HEK293 (cell line): ENCODE results near the gene SLC28A1.
"Not testable (repeated sequence)": the region's sequence is repeated elsewhere in the genome, so short reads cannot be mapped to it uniquely, and the experiment has no call there.

Experiments
- HOXD13 ChIP-seq: sonication (generic); formaldehyde crosslinking; IDR thresholded peaks from 2 replicates; pipeline ENCODE4 v1.8.0; 2022; ENCODE audit warnings: missing genetic modification reagents, borderline replicate concordance
- PRDM1 ChIP-seq: fragments of 450-650 bp; formaldehyde crosslinking; IDR thresholded peaks from 2 replicates; pipeline ENCODE4; 2016; ENCODE audit warnings: missing biosample characterization, missing genetic modification characterization
- ZNF274 ChIP-seq, 2 experiments: fragments of 200-500 bp in 1 of 2; fragments of 450-650 bp in 1 of 2; sonication (Bioruptor generic) in 1 of 2; formaldehyde crosslinking in 1 of 2; IDR thresholded peaks; 2 replicates each; pipeline versions ENCODE4 v1.5.1 to v1.6.1; 2014 to 2016; ENCODE audit warnings: borderline replicate concordance in 1 of 2, inconsistent platforms in 1 of 2, low read length in 1 of 2, missing biosample characterization in 1 of 2, missing genetic modification characterization in 1 of 2
- ZNF423 ChIP-seq: fragments of 450-650 bp; formaldehyde crosslinking; IDR thresholded peaks from 2 replicates; pipeline ENCODE4 v1.5.1; 2016; ENCODE audit warnings: missing biosample characterization, missing genetic modification characterization
- ZNF530 ChIP-seq: fragments of 450-650 bp; formaldehyde crosslinking; IDR thresholded peaks from 2 replicates; pipeline ENCODE4 v1.5.1; 2016; ENCODE audit warnings: low read depth, missing biosample characterization, missing genetic modification characterization
- ZNF561 ChIP-seq: fragments of 450-650 bp; IDR thresholded peaks from 2 replicates; pipeline ENCODE4 v1.5.1; 2018; ENCODE audit warnings: missing biosample characterization, missing genetic modification characterization, borderline replicate concordance
- ZNF623 ChIP-seq: fragments of 450-650 bp; formaldehyde crosslinking; IDR thresholded peaks from 2 replicates; pipeline ENCODE4 v1.5.1; 2016; ENCODE audit warnings: missing biosample characterization, missing genetic modification characterization
- ZNF624 ChIP-seq: fragments of 450-650 bp; formaldehyde crosslinking; IDR thresholded peaks from 2 replicates; pipeline ENCODE4 v1.5.1; 2017; ENCODE audit warnings: missing biosample characterization, missing genetic modification characterization
- TF ChIP-seq, protein P1 (sequence below): fragments of 450-650 bp; formaldehyde crosslinking; IDR thresholded peaks from 2 replicates; pipeline ENCODE4 v1.5.1; 2016; ENCODE audit warnings: missing biosample characterization, missing genetic modification characterization
- TF ChIP-seq, protein P2 (sequence below): fragments of 450-650 bp; formaldehyde crosslinking; IDR thresholded peaks from 2 replicates; pipeline ENCODE4 v1.5.1; 2016; ENCODE audit warnings: missing biosample characterization, missing genetic modification characterization, low read depth

DNA sequence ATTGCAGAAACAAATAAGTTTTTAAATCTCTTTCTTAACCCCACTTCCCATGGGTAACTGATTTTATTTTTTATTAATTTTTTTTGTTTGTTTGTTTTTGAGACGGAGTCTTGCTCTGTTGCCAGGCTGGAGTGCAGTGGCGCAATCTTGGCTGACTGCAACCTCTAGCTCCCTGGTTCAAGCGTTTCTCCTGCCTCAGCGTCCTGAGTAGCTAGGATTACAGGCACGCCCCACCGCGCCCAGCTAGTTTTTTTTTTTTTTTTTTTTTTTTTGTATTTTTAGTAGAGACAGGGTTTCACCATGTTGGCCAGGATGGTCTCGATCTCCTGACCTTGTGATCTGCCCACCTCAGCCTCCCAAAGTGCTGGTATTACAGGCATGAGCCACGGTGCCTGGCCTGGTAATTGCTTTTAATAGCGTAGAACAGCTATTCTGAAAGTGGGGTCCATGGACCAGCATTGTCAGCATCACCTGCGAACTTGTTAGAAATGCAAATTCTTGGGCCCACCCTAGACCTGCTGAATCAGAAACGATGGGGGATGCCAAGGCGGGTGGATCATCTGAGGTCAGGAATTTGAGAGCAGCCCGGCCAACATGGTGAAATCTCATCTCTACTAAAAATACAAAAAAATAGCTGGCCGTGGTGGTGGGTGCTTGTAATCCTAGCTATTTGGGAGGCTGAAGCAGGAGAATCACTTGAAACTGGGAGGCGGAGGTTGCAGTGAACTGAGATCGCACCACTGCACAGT lies 40.5 kb downstream of the SLC28A1 start:
- TF ChIP-seq, protein P1, sequence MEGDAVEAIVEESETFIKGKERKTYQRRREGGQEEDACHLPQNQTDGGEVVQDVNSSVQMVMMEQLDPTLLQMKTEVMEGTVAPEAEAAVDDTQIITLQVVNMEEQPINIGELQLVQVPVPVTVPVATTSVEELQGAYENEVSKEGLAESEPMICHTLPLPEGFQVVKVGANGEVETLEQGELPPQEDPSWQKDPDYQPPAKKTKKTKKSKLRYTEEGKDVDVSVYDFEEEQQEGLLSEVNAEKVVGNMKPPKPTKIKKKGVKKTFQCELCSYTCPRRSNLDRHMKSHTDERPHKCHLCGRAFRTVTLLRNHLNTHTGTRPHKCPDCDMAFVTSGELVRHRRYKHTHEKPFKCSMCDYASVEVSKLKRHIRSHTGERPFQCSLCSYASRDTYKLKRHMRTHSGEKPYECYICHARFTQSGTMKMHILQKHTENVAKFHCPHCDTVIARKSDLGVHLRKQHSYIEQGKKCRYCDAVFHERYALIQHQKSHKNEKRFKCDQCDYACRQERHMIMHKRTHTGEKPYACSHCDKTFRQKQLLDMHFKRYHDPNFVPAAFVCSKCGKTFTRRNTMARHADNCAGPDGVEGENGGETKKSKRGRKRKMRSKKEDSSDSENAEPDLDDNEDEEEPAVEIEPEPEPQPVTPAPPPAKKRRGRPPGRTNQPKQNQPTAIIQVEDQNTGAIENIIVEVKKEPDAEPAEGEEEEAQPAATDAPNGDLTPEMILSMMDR (tag by site-specific recombination) = not testable (repeated sequence)
- TF ChIP-seq, protein P2, sequence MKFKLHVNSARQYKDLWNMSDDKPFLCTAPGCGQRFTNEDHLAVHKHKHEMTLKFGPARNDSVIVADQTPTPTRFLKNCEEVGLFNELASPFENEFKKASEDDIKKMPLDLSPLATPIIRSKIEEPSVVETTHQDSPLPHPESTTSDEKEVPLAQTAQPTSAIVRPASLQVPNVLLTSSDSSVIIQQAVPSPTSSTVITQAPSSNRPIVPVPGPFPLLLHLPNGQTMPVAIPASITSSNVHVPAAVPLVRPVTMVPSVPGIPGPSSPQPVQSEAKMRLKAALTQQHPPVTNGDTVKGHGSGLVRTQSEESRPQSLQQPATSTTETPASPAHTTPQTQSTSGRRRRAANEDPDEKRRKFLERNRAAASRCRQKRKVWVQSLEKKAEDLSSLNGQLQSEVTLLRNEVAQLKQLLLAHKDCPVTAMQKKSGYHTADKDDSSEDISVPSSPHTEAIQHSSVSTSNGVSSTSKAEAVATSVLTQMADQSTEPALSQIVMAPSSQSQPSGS (tag by site-specific recombination) = not testable (repeated sequence)
- TF ChIP-seq ZNF624 (tag by site-specific recombination); PRDM1 (tag by site-specific recombination); ZNF530 (tag by site-specific recombination); ZNF274 (IDR thresholded peaks at IDR 0.05; ENCODE audit: low read length); ZNF274 (tag by site-specific recombination; IDR thresholded peaks at IDR 0.05; ENCODE audit: borderline replicate concordance); ZNF423; ZNF561 (tag by site-specific recombination); HOXD13; ZNF623 (tag by site-specific recombination): not testable (repeated sequence)
